Stimulated activated CD4-positive, alpha-beta T cell treated with anti-CD3 and anti-CD28 coated beads, Interleukin-2, amount 100 ng/mL, for 48 hours (primary cell): Measurements from ENCODE around the gene HNF4A.

ENCODE experiments used
- DNase-seq, 2 donors: peaks; one replicate each; pipeline ENCODE4 v3.0.0-alpha.2; 2020

HNF4A gene

DNA sequence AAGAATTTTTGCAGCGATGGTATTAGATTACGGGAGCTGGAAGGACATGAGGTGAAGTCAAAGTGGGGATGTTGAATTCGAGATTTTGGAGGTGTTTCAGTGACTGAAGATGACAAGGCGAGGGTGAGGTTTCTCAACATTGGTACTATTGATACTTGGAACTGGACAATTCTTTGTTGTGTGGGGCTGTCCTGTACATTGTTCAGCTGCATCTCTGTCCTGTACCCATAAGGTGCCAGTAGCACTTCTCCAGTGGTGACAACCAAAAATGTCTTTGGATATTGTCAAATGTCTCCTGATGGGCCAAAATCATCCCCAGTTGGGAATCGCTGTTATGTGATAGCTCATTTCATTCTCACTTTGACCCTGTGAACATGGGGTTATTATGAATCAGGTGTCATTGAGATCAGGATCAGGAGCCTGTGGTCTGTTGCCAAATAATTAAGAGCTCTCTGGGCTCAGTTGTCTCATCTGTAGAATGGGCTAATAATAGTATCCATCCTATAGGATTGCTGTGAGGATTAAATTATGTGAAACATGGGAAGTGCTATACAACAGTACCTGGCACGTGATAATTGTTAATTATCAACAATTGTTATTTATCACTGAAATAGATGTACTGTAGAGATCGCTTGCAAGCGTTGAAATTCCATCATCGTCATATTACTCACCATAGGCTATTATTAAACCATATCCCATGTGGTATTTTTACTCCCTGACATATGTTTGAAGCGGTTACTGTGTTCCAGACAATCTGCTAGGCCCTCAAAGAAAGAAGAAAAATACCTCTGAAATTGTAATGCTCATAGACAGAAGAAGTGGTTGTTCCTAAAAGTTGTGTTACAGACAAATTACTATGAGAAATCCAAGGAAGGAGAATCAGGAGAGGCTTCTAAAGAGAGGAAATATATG lies 71.6 kb downstream of the HNF4A start:
- DNase-seq: no peak

DNA sequence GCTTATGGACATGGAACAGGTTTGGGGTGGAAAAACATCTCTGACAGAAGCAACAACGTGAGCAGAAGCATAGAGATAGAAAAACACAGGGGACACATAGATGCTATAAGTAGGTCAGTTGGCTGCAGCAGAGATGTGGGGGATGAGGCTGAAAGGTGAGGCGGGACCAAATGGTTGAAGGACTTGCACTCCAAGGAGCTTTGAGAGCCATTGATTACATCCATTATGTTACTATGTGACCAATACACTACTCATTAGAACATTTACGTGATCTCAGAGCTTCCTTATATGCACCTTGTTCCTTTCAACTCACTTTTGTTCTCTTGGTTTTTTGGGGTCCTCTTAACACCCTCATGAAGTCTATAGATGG lies 72.3 kb downstream of the HNF4A start:
- DNase-seq: no peak

GRCh38 chr20:44428174-44429016 lies 72.9 kb downstream of the HNF4A start:
- DNase-seq: no peak

DNA sequence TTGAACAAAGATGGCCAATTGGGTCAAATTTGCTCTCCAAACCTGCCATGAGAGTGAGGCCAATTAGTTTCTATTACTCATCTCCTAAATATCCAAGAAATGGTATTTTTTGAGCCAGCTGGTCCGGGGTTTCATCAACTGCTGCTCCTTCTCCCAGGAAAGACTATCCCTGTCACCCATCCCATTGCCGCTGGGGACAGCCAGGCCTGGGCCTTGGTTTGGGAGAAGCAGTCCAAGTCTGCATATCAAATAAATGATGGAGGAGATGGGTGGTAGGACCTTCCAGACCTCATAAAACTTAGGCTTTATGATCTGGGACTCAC lies 73.5 kb downstream of the HNF4A start:
- no peak for DNase-seq

GRCh38 chr20:44429419-44430269 lies 74.1 kb downstream of the HNF4A start:
- no peak for DNase-seq

GRCh38 chr20:44430270-44431065 lies 75.0 kb downstream of the HNF4A start:
- no peak for DNase-seq

DNA sequence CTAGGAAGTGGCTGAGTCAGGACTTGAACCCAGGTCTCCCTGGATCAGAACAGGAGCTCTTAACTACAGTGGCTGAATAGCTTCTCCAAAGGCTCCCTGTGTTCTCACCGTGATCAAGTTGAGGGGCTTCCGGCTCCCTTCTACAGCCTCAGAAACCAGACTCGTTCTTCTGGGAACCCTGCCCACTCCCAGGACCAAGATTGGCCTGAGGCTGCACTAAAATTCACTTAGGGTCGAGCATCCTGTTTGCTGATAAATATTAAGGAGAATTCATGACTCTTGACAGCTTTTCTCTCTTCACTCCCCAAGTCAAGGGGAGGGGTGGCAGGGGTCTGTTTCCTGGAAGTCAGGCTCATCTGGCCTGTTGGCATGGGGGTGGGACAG lies 75.6 kb downstream of the HNF4A start:
- no peak for DNase-seq

- DNase-seq: no peak
These were observed 76.2 kb downstream of the HNF4A start for GRCh38 chr20:44431502-44432234.

- DNase-seq: no peak
These were observed 77.4 kb downstream of the HNF4A start for GRCh38 chr20:44432618-44433577.

DNA sequence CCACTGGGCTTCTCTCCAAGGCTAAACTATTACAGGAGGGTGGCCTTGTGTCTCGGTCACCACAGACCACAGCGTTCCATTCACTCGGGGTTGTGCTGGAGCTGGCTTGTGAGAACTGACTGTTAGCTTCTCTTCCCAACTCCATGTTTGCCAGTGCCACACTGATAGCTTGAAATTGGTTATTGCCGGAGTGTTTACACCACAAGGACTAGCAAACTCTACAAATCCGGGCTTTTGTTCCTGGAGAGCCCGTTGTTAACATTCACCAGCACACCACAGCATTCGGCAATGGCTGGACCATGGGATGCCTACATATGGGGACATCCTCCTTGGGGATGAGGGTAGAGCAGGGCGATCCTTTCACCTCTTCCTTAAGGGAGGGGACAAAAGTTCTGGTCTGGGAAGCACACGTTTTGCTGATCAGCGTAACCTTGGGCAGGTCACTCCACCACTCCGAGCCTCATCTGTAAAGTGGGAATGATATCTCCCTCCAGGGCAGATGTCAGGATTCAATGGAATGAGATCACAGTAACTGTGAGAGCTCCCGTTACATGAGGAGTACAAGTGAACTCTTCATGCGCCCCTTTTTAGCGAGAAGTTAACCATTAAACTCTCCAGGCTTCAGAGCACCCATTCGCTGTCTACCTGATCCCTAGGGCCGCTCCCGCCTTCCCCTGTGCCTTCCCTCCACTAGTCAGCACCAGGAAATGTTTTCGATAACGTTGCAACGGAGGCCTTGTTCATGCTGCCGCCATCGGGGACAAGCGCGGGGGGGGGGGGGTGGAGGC lies 78.4 kb downstream of the HNF4A start:
- DNase-seq: no peak

DNA sequence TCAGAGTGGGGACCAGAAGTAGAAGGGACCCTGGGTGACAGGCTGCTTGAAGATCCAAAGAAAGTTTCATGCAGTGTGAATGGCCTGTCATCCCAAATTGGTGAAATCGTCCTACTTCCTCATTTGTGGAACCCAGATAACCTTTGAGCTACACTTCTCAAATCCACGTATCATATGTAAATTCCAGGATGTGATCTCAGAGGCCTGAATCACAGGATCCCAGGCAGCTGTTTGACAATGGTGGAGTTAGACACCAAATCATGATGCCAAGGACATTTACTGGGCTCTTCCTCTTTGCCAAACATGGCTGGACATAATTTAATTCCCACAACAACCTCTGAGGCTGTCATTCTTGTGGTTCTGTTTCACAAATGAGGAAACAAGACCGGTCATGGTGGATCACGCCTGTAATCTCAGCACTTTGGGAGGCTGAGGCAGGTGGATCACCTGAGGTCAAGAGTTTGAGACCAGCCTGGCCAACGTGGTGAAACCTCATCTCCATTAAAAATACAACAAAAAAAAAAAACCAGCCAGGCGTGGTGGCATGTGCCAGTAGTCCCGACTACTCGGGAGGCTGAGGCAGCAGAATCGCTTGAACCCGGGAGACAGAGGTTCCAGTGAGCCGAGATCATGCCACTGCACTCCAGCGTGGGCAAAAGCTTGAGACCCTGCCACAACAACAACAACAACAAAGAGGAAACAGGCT lies 80.3 kb downstream of the HNF4A start:
- no peak for DNase-seq

- DNase-seq: no peak
These were observed 80.9 kb downstream of the HNF4A start for GRCh38 chr20:44436393-44436792.

DNA sequence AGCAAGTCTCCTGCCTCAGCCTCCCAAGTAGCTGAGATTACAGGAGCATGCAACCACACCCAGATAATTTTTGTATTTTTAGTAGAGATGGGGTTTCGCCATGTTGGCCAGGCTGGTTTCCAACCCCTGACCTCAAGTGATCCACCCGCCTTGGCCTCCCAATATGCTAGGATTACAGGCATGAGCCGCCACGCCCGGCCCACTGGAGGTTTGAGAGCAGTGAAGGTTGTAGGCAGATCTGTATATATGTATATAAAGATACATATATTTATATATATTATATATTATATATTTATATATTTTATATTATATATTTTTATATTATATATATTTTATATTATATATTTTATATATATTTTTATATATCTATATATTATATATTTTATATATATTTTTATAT lies 82.0 kb downstream of the HNF4A start:
- no peak for DNase-seq

GRCh38 chr20:44438782-44439181 lies 83.3 kb downstream of the HNF4A start:
- no peak for DNase-seq

DNA sequence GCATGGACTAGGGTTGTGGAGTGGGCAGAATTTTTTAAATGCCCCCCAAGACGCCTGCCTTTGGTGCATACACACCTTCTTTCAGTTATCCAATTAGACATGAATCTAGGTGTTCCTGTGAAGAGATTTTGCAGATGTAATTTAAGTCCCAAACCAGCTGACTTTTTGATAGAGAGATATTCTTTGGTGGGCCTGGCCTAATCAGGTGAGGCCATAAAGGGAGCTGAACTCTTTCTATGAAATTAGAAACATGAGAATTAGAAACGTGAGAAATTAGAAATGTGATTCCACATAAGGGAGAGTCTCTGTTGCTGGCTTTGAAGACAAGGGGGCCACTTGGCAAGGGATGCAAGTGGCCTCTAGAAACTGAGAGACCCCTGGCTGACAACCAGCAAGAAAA lies 83.8 kb downstream of the HNF4A start:
- DNase-seq: no peak

DNA sequence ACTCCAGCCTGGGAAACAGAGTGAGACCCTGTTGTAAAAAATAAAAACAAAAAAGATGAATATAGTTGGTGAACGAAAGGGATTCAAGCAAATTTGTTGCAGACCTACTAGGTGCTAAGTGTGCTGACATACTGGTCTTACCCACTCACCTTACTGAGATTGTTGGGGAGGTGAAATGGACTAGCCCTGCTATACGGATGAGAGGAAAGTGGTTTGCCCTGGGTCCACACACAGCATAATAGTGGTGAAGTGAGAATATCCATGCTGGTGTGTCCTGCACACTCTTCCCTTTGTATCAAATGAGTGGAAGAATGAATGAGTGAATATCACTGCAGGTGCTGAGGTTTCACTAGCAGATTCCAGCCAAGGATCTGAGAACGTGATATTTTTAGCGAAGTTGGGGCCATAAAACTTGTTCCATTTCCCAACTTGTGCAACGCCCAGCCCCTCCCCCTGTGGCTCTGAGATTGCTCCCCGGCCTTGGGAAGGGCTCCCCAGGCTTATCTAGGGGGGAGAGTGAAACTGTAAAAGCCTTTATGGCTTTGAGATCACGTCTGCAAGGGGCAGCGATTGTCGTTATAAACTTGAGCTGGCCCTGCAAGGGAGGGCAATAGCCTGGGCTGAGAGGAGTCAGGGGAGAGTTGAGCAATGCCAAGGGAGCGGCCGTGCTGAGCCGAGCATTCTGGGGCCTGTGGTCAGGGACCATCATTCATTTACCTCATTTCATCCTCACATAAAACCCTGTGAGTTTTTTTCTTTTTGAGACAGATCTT lies 87.0 kb downstream of the HNF4A start:
- DNase-seq: no peak

GRCh38 chr20:44445742-44446710 lies 90.5 kb downstream of the HNF4A start:
- DNase-seq: no peak
